GM12873 (cell line): ENCODE results near the gene DNASE2.

Source experiments
- TF ChIP-seq, protein P1 (sequence below): IDR thresholded peaks from 2 replicates; pipeline ENCODE4 v1.5.1; 2012; ENCODE audit warnings: low read depth, mild to moderate bottlenecking, moderate library complexity, low read length, control low read depth; ENCODE audit not compliant: insufficient read depth; ENCODE audit errors: missing control alignments

DNASE2 gene

DNA sequence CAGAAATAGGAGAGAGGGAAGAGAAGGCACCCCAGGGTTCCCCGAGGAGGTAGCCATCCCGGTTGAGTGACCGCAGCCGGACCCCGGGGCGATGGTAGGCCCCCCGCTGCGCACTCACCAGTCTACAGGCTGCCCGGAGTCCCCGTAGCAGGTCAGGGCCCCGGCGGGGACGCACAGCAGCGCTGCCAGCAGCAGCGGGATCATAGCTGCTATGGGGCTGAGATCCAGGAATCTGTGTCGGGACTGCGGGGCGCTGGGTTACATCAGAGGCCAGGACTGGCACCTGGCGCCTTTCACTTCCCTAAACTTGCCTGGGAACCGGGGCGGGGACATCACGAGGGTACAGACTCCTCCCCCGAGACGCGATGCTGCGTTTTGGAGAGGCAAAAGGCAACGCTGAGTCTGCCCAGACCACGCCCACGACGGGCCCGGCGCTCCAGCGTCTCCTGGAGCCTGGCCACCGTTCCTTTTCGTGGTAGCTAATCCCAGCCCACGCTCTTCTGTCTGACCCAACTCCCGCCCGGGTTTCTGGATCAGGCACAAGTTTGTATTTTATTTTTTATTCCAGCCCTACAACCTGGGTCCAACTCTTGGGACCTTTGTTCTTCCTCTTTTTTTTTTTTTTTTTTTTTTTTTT is at the start of gene DNASE2:
Gene DNASE2, minus strand, starts transcription at position 278 of the 637 bp plus-strand sequence. Its CDS starts 74 bp downstream, at position 204.
- TF ChIP-seq, protein P1, sequence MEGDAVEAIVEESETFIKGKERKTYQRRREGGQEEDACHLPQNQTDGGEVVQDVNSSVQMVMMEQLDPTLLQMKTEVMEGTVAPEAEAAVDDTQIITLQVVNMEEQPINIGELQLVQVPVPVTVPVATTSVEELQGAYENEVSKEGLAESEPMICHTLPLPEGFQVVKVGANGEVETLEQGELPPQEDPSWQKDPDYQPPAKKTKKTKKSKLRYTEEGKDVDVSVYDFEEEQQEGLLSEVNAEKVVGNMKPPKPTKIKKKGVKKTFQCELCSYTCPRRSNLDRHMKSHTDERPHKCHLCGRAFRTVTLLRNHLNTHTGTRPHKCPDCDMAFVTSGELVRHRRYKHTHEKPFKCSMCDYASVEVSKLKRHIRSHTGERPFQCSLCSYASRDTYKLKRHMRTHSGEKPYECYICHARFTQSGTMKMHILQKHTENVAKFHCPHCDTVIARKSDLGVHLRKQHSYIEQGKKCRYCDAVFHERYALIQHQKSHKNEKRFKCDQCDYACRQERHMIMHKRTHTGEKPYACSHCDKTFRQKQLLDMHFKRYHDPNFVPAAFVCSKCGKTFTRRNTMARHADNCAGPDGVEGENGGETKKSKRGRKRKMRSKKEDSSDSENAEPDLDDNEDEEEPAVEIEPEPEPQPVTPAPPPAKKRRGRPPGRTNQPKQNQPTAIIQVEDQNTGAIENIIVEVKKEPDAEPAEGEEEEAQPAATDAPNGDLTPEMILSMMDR: no peak

DNA sequence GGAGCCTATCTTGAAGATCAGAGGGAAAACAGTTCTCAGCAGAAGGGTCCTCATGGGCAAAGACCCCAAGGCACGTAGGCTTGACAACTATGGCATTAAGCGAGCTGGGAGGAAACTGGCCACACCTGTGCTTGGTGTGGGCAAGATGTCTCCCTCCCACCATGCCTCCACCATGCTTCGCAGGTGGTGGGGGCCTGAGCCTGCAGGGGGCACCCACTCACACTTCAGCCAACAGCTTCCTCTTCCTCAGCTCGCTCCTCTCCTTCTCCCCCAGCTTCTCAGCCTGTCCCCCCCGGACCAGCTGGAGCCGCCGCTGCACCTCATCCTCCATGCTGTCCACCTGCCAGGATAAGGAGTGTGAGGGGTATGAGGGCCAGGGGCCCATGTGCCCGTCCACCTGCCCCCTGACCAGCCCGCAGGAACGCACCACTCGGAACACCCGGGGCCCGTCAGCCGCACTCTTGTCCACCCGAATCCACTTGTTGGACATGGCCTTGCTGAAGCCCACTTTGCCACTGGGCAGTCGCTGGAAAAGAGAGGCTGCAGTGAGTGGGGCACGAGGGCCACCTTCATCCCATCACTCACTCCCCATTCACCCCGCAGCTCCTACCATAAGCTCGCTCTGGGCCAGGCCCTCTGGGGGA is 48.9 kb upstream of the DNASE2 start:
- TF ChIP-seq, protein P1: peak; percentile 5

- TF ChIP-seq, protein P1: no peak
Measured at GRCh38 chr19:12924621-12925310, 43.5 kb upstream of the DNASE2 start.

DNA sequence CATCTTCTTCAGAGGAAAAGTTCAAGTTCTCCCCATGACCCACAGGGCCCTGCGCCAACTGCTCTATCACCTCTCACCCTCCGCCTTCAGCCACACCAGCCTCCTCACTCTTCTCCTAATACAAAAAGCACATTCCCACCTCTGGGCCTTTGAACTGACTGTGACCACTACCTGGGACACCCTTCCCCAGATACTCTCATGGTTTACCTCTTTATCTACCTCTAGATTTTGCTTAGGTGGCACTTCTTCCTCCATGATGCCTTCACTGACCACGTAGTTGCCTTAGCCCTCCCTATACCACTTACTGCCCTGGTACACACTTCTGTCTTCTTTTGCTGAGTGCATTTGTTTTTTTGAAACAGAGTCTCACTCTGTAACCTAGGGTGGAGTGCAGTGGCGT is 41.7 kb upstream of the DNASE2 start:
- TF ChIP-seq, protein P1: no peak

DNA sequence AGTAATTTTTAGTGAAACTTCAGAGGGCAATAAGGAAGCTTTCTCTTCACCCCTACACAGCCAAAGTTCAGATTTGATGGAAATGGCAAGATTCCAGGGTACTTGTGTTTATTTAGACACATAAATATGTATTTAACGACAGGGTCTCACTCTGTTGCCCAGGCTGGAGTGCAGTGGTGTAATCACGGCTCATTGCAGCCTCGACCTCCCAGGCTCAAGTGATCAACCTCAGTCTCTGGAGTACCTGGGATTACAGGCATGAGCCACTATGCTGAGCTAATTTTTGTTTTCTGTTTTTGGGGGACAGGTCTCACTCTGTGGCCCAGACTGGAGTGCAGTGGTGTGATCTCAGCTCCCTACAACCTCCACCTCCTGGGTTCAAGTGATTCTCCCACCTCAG is 39.8 kb upstream of the DNASE2 start:
- TF ChIP-seq, protein P1: no peak

- TF ChIP-seq, protein P1: no peak
Measured at GRCh38 chr19:12918253-12918652, 37.0 kb upstream of the DNASE2 start.
